ENCODE results near the gene SKA3. TPM values are rescaled to one million over a fixed set of nuclear protein-coding genes. Genes with fewer than 3 reads are reported as not detected.

The SKA3 gene
- total and polyA plus RNA-seq, 4 donors: 0.50 to 3.2 (median 1.8) TPM

DNA sequence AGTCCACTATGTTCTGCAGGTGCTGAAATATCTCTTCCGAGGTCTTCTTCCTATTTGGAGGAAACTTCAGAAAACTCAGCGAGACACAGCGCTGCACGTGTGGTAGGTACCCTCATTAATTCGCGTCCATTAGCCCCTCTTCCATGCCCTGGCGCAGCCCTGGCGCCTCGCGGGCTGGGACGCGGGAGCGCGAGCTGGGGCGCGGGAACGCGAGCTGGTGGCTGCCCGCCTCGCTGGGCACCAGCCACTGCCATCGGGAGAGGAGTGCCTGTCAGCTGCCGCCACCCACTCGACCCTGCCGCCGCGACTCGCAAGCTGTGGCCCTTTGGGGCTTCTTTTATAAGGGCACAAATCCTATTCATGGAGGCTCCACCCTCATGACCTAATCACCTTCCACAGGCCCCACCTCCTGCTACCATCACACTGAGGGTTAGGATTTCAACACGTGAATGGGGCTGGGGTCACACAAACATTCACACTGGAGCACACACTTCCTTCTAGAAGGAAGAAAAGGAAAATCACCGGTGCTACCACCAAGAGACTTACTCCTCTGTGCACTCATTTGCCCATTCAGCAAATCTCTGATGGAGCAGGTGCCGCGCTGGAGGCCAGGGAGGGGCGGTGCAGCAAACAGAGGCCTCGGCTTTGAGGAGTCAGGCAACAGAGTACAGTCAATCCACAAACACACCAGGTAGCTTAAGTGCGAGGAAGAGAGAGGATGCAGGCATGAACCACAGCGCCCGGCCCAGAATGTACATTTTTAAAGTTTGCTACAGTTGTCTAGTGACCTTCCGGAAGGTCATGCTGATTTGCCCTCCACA is 71.9 kb downstream of the SKA3 start:
- Histone ChIP-seq H3K9me3 (ENCODE audit: control insufficient read depth in 4 of 4, insufficient read depth in 3 of 4, low read length in 3 of 4) (no peaks in the 10 kb centered on the region), H3K36me3 (ENCODE audit: control insufficient read depth in 4 of 4, insufficient read depth in 4 of 4, low read length in 4 of 4) (no peaks in the 10 kb centered on the region), H3K9ac (ENCODE audit: insufficient read depth in 1 of 2, low read length in 2 of 2) (no peak overlapping the region), H3K27ac (ENCODE audit: low read depth in 1 of 2, low read length in 1 of 2) (no peak overlapping the region), H3K4me3 (no peak overlapping the region), H3K27me3 (ENCODE audit: control insufficient read depth in 3 of 3, insufficient read depth in 3 of 3, low read length in 2 of 3) (no peaks in the 10 kb centered on the region), H3K4me1 (ENCODE audit: control insufficient read depth in 5 of 5, insufficient read depth in 5 of 5, low read length in 5 of 5) (peaks cover 0 to 3% (median 0%) of the 10 kb centered on the region in 5 donors)
- WGBS, 2 donors: 95% methylated on average over 37 of the region's 37 CpGs
- no peak for ATAC-seq (ENCODE audit: insufficient read depth, low FRiP score)
- TF ChIP-seq, protein P1, sequence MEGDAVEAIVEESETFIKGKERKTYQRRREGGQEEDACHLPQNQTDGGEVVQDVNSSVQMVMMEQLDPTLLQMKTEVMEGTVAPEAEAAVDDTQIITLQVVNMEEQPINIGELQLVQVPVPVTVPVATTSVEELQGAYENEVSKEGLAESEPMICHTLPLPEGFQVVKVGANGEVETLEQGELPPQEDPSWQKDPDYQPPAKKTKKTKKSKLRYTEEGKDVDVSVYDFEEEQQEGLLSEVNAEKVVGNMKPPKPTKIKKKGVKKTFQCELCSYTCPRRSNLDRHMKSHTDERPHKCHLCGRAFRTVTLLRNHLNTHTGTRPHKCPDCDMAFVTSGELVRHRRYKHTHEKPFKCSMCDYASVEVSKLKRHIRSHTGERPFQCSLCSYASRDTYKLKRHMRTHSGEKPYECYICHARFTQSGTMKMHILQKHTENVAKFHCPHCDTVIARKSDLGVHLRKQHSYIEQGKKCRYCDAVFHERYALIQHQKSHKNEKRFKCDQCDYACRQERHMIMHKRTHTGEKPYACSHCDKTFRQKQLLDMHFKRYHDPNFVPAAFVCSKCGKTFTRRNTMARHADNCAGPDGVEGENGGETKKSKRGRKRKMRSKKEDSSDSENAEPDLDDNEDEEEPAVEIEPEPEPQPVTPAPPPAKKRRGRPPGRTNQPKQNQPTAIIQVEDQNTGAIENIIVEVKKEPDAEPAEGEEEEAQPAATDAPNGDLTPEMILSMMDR (IDR thresholded peaks at IDR 0.05; ENCODE audit: control extremely low read depth, extremely low read depth): no peak
- no peak for DNase-seq

Small RNA genes within 50 kb of the gene (small RNA-seq; reads per million reads assigned to genes)
- gene AL158032.1 (ENCODE audit: low replicate concordance): not detected
- gene RF00086 (ENCODE audit: low replicate concordance): 0.06 reads per million
- not detected for gene RF02116 (ENCODE audit: low replicate concordance)

Other genes starting within 250 kb of the SKA3 start
- 10 to 100 TPM; 29.8 to 37.5 TPM for gene LATS2, start 115.0 kb downstream of the SKA3 start, total RNA-seq
- gene LATS2, start 115.0 kb downstream of the SKA3 start, polyA plus RNA-seq: 10 to 100 TPM in 1 of 2 donors, 1 to 10 TPM in 1; 7.7 to 12.8 TPM
- 100 to 1,000 TPM in 1 of 2 donors, 10 to 100 TPM in 1; 74.4 to 175 TPM for gene SAP18, start 36.4 kb downstream of the SKA3 start, total RNA-seq
- gene SAP18, start 36.4 kb downstream of the SKA3 start, polyA plus RNA-seq: 100 to 1,000 TPM in 1 of 2 donors, 10 to 100 TPM in 1; 46.5 to 156 TPM
- gene MRPL57, start 106 bp upstream of the SKA3 start, total RNA-seq: 10 to 100 TPM; 14.8 to 20.5 TPM
- gene MRPL57, start 106 bp upstream of the SKA3 start, polyA plus RNA-seq: 10 to 100 TPM; 20.5 to 39.5 TPM

All from lung (tissue), 13 donors.